Kidney (tissue), 14 donors: Measurements from ENCODE around the gene WNT7B. TPM values are rescaled to one million over a fixed set of nuclear protein-coding genes. Genes with fewer than 3 reads are reported as not detected.

Experiments used
- DNase-seq, 5 donors: peaks; one replicate each; pipeline ENCODE4 v3.0.0-alpha.2; 2013 to 2020
- FAIRE-seq: peaks from 2 replicates; lab custom pipeline; 2012; peaks lifted over from hg19 to GRCh38; lab: Jason Lieb, UNC
- H3K27ac ChIP-seq, 2 donors: one replicate each; pipeline ENCODE4 v1.7.0; 2013; ENCODE audit warnings: low read depth in 2 of 2, low read length in 2 of 2, inconsistent platforms in 1 of 2
- H3K27me3 ChIP-seq: one replicate; pipeline ENCODE4 v1.7.1; 2013; ENCODE audit warnings: low read length, inconsistent platforms; ENCODE audit not compliant: control insufficient read depth, insufficient read depth
- H3K36me3 ChIP-seq, 3 donors: one replicate each; pipeline versions ENCODE4 v1.7.0 to v1.7.1; 2013; ENCODE audit warnings: low read length in 3 of 3, control low read depth in 1 of 3, inconsistent platforms in 1 of 3; ENCODE audit not compliant: insufficient read depth in 3 of 3, control insufficient read depth in 2 of 3
- H3K4me1 ChIP-seq, 3 donors: one replicate each; pipeline versions ENCODE4 v1.7.0 to v1.7.1; 2013; ENCODE audit warnings: low read length in 3 of 3, inconsistent platforms in 1 of 3, low read depth in 1 of 3; ENCODE audit not compliant: control insufficient read depth in 2 of 3, insufficient read depth in 2 of 3
- H3K4me3 ChIP-seq, 3 donors: one replicate each; pipeline versions ENCODE4 v1.7.0 to v1.8.1; 2013; ENCODE audit warnings: low read length in 3 of 3, control low read depth in 1 of 3, inconsistent platforms in 1 of 3
- H3K9ac ChIP-seq, 3 donors: one replicate each; pipeline versions ENCODE4 v1.7.0 to v1.7.1; 2013; ENCODE audit warnings: low read length in 3 of 3, control low read depth in 1 of 3, inconsistent platforms in 1 of 3
- H3K9me3 ChIP-seq, 3 donors: one replicate each; pipeline versions ENCODE4 v1.7.0 to v1.7.1; 2013; ENCODE audit warnings: low read length in 3 of 3, control low read depth in 1 of 3, inconsistent platforms in 1 of 3; ENCODE audit not compliant: control insufficient read depth in 2 of 3, insufficient read depth in 1 of 3
- CTCF ChIP-seq: IDR thresholded peaks from 3 replicates; pipeline ENCODE4 v1.5.1; 2012; ENCODE audit warnings: mild to moderate bottlenecking, moderate library complexity, borderline replicate concordance; ENCODE audit not compliant: insufficient read depth; ENCODE audit errors: extremely low read depth
- intact Hi-C: fragments of 100-400 bp; cut with DNase I; formaldehyde crosslinking; loops from one replicate; pipeline ENCODE4 v1.11.1; 2022
- polyA plus RNA-seq: library from polyadenylated mRNA; stranded (reverse); fragments of 350-450 nt; fragmentation: Illumina TruSeq; extraction: RNeasy Lipid Tissue Mini Kit (QIAGEN cat#74804); gene quantifications from one replicate; pipeline ENCODE4 v1.2.3, GENCODE V29; 2014; ENCODE audit warnings: low read depth, low replicate concordance; ENCODE audit not compliant: insufficient read depth
- total RNA-seq: library from RNA; stranded (reverse); fragmentation: NEBNext Ultra II Directional; extraction: Animal tissue kit (Norgen Biotek cat#: 25700); gene quantifications from one replicate; pipeline ENCODE4 v1.2.1, GENCODE V29; 2021
- donor health status: control.
- donor health status: control.
- donor health status: control.
- donor health status: control.
- donor health status: control.
- donor health status: DM: yes; HTN: yes; CAD: no.
- donor health status: Normal renal cell carcinoma (clear cell type).

The WNT7B gene
- total and polyA plus RNA-seq, 2 donors from 2014 or later: 1.6 to 2.4 TPM

- no peaks in the 10 kb centered on the region for H3K36me3 ChIP-seq
- no peak overlapping the region for H3K27ac ChIP-seq
- no peak for TF ChIP-seq CTCF
- intact Hi-C loops: no loop called here
- peaks cover 3% of the 10 kb centered on the region for H3K27me3 ChIP-seq
- no peak overlapping the region for H3K4me3 ChIP-seq
- H3K4me1 ChIP-seq: no peaks in the 10 kb centered on the region
- H3K9me3 ChIP-seq: no peaks in the 10 kb centered on the region
- DNase-seq: peak in 1 of 5 donors; percentile 28
- no peak for FAIRE-seq
- no peak overlapping the region for H3K9ac ChIP-seq
These were observed 90.4 kb downstream of the WNT7B start for GRCh38 chr22:45886540-45886939.

- Histone ChIP-seq H3K4me3 (no peak overlapping the region), H3K9ac (no peak overlapping the region), H3K36me3 (no peaks in the 10 kb centered on the region), H3K27ac (no peak overlapping the region), H3K9me3 (no peaks in the 10 kb centered on the region), H3K4me1 (no peaks in the 10 kb centered on the region), H3K27me3 (peaks cover 8% of the 10 kb centered on the region)
- TF ChIP-seq CTCF: no peak
- DNase-seq: peak; percentile 29 to 74 (median 46)
- intact Hi-C loops: no loop called here
- no peak for FAIRE-seq
These were observed 91.0 kb downstream of the WNT7B start for GRCh38 chr22:45885941-45886395.

GRCh38 chr22:45885171-45885840 lies 91.7 kb downstream of the WNT7B start:
- no peak overlapping the region for H3K27ac ChIP-seq
- FAIRE-seq: no peak
- no peaks in the 10 kb centered on the region for H3K36me3 ChIP-seq
- DNase-seq: peak in 3 of 5 donors; percentile 8 to 61 (median 44)
- H3K9ac ChIP-seq: no peak overlapping the region
- H3K4me3 ChIP-seq: no peak overlapping the region
- no peak for TF ChIP-seq CTCF
- H3K4me1 ChIP-seq: no peaks in the 10 kb centered on the region
- no peaks in the 10 kb centered on the region for H3K9me3 ChIP-seq
- intact Hi-C loops: no loop called here
- H3K27me3 ChIP-seq: peaks cover 8% of the 10 kb centered on the region
